Sigmoid colon (tissue), 7 donors: ENCODE data around the gene EFNB1. TPM values are rescaled to one million over a fixed set of nuclear protein-coding genes. Genes with fewer than 3 reads are reported as not detected.
A peak's percentile ranks its signal among the peaks of the same experiment; 100 is the strongest.

ENCODE experiments used
- DNase-seq: peaks from one replicate; pipeline ENCODE4 v3.0.0-alpha.2; 2019
- H3K27ac ChIP-seq, 4 donors: fragments of 200-600 bp; sonication (generic); one replicate each; pipeline ENCODE4 v1.5.1; 2016 to 2019; ENCODE audit warnings: mild to moderate bottlenecking in 1 of 4
- H3K27me3 ChIP-seq, 3 donors: fragments of 200-600 bp; sonication (generic); one replicate each; pipeline ENCODE4 v1.5.1; 2019; ENCODE audit warnings: mild to moderate bottlenecking in 1 of 3
- H3K36me3 ChIP-seq, 4 donors: fragments of 200-600 bp; sonication (generic); one replicate each; pipeline ENCODE4 v1.5.1; 2016 to 2019
- H3K4me1 ChIP-seq, 4 donors: fragments of 200-600 bp; sonication (generic); one replicate each; pipeline ENCODE4 v1.5.1; 2017 to 2019
- H3K4me3 ChIP-seq, 4 donors: fragments of 200-600 bp; sonication (generic); one replicate each; pipeline ENCODE4 v1.5.1; 2017 to 2019; ENCODE audit warnings: mild to moderate bottlenecking in 2 of 4, moderate library complexity in 1 of 4
- H3K9me3 ChIP-seq, 4 donors: fragments of 200-600 bp in 3 of 4; sonication (generic) in 3 of 4; one replicate each; pipeline versions ENCODE4 v1.5.1 to v1.6.1; 2013 to 2019
- EP300 ChIP-seq, 4 donors: sonication (generic); formaldehyde crosslinking; IDR thresholded peaks; one replicate each; pipeline ENCODE4 v1.6.1; 2017; ENCODE audit warnings: antibody characterized with exemption in 4 of 4
- POLR2A ChIP-seq, 2 donors: fragments of 450-650 bp; IDR thresholded peaks; one replicate each; pipeline ENCODE4 v1.6.1; 2016; ENCODE audit warnings: antibody characterized with exemption in 2 of 2, mild to moderate bottlenecking in 2 of 2, moderate library complexity in 2 of 2
- POLR2AphosphoS5 ChIP-seq, 4 donors: sonication (generic); formaldehyde crosslinking; IDR thresholded peaks; one replicate each; pipeline ENCODE4 v1.6.1; 2017; ENCODE audit warnings: antibody characterized with exemption in 4 of 4
- WGBS, 2 donors: extraction: QIAGEN DNeasy Blood & Tissue Kit; methylation state at CpG; one replicate each; pipeline ENCODE4 v1.1.7; 2013; 5-methylcytosine and 5-hydroxymethylcytosine counted together
- intact Hi-C: fragments of 100-400 bp; cut with DNase I; formaldehyde crosslinking; loops from one replicate; pipeline ENCODE4 v1.15.1; 2023
- polyA plus RNA-seq, 3 donors: library from polyadenylated mRNA; stranded (reverse); fragments of 200-250 nt; gene quantifications; one replicate each; pipeline ENCODE4 v1.2.3, GENCODE V29; 2013
- total RNA-seq, 4 donors: library from RNA; depleted of rRNA; stranded (reverse); fragments of >200 nt; gene quantifications; one replicate each; pipeline ENCODE4 v1.1.0, GENCODE V29; 2016
- TF ChIP-seq, protein P1 (sequence below), 4 experiments: fragments of 450-650 bp in 3 of 4; fragments of 200-600 bp in 1 of 4; IDR thresholded peaks; one replicate each; pipeline ENCODE4 v1.5.1; 2016 to 2019; ENCODE audit warnings: antibody characterized with exemption in 4 of 4, mild to moderate bottlenecking in 3 of 4, moderate library complexity in 2 of 4
- donor health status: healthy with polysubstance abuse.
- donor health status: Bipolar disorder and iron deficiency.
- donor health status: healthy.

Gene EFNB1
- total and polyA plus RNA-seq, 7 donors, result 9.5 to 53.2 (median 16.2) TPM

DNA sequence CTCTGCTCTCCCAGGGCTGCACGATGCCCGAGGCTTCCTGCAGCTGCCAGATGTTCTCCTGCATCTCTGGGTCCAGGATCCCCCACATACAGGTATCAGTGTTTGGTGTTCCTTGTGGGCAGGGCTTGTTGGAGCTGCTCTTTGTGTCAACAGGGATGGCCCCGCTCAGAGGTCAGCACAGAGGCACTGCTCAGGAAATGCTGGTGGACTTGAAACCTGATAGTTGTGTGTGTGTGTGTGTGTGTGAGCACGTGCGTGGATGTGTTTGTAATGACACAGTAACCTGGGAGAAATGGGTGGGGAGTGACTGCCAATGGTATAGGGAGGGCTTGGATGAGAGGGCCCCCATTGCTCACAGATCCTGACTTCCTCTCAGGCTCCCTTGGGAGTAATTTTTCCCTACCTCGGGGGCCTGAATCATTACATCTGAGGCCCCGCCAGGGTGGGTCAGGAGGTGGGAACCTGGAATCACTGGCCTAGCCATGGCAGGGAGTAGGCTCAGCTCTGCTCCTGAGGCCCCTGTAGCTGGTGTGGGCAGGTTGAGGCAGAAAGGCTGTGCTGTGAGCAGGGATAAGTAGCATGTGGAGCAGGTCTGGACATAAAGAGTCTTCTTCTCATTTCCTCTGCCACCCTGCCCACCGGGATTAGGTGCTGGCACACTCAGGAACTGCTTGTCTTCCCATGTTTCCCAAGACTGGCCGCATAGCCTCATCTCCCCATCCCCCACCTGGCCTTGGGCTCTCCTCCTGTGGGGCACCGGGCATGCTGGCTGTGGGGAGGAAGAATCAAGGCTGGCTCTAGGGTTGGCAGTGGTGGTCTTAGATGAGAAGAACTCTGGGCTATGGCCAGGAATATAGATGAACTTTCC, 2.5 kb upstream of the EFNB1 start:
- Histone ChIP-seq H3K4me1 (peaks cover 0 to 16% (median 4%) of the 10 kb centered on the region in 4 donors), H3K27me3 (no peaks in the 10 kb centered on the region), H3K9me3 (no peaks in the 10 kb centered on the region), H3K36me3 (no peaks in the 10 kb centered on the region), H3K4me3 (no peak overlapping the region), H3K27ac (no peak overlapping the region)
- WGBS, 2 donors, result 54 to 69% methylated on average over 10 of the region's 10 CpGs
- intact Hi-C loops, result no loop called here
- TF ChIP-seq EP300 (IDR thresholded peaks at IDR 0.05) (no peak), POLR2A (IDR thresholded peaks at IDR 0.05) (no peak), POLR2AphosphoS5 (IDR thresholded peaks at IDR 0.05) (no peak)
- TF ChIP-seq, protein P1, sequence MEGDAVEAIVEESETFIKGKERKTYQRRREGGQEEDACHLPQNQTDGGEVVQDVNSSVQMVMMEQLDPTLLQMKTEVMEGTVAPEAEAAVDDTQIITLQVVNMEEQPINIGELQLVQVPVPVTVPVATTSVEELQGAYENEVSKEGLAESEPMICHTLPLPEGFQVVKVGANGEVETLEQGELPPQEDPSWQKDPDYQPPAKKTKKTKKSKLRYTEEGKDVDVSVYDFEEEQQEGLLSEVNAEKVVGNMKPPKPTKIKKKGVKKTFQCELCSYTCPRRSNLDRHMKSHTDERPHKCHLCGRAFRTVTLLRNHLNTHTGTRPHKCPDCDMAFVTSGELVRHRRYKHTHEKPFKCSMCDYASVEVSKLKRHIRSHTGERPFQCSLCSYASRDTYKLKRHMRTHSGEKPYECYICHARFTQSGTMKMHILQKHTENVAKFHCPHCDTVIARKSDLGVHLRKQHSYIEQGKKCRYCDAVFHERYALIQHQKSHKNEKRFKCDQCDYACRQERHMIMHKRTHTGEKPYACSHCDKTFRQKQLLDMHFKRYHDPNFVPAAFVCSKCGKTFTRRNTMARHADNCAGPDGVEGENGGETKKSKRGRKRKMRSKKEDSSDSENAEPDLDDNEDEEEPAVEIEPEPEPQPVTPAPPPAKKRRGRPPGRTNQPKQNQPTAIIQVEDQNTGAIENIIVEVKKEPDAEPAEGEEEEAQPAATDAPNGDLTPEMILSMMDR (IDR thresholded peaks at IDR 0.05), result no peak
- peak; percentile 52 for DNase-seq

DNA sequence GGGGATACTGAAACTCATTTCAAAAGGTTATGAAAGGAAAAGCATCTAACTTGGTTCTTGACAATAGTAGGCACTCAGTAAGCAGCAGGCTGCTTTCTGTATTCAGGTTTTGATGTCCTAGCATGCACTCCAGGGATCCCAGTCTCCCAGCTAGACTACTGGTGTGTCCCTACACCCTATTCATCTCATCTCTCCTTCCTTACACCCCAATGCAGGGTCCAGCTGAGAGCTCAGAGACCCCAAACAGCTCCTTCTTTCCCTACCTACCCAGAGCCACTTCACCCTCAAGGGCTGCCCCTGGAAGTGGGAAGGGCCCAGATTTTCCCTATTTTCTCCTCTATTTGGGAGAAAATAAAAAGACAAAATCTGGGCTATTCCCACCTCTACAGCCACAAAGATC, 1.6 kb upstream of the EFNB1 start:
- intact Hi-C loops, result no loop called here
- peak; percentile 46 for DNase-seq
- Histone ChIP-seq H3K27ac (no peak overlapping the region), H3K4me3 (no peak overlapping the region), H3K4me1 (peaks cover 0 to 21% (median 7%) of the 10 kb centered on the region in 4 donors), H3K36me3 (no peaks in the 10 kb centered on the region), H3K9me3 (no peaks in the 10 kb centered on the region), H3K27me3 (no peaks in the 10 kb centered on the region)
- TF ChIP-seq POLR2AphosphoS5 (IDR thresholded peaks at IDR 0.05) (no peak), POLR2A (IDR thresholded peaks at IDR 0.05) (no peak), EP300 (IDR thresholded peaks at IDR 0.05) (no peak)

DNA sequence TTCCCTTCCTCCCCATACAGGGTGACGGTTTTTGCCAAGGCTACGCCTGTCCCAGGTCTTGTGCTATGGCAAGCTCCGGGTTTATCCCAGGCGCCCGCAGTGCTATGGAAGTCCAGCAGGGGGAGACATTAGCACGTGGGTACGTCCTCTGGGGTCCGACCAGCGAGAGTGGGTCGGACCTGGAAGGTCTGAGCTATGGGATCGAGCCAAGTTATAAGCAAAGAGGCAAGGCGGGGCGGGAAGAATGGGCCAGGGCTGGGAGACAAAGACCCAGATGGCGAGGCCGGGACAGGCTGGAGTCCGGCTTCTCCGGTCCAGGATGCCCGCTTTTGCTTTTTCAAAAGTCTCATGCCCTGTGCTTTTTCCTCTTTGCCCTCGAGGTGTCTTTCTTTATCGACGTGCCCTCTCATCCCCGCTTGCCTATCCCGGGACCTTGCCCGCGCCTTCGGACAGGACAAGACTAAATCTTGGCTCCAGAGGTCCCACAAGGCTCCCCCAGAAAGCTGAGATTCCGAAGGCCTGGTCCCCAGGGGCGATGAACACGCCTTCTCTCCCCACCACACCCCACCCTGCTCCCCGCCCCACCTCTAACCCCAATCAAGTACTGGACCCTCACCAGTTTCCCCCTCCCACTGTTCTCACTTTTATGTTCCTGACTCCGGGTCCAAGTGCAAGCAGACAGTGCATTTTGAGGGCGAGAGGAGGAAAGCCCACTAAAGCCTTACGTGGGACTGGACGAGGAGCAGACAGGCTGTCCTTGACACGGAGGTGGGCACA, 785 bp upstream of the EFNB1 start:
- no peaks in the 10 kb centered on the region for H3K27me3 ChIP-seq
- H3K27ac ChIP-seq, result peak overlapping the region; percentile 75 to 89 (median 87)
- TF ChIP-seq POLR2AphosphoS5 (IDR thresholded peaks at IDR 0.05) (peak in 3 of 4 donors; percentile 25 to 43 (median 29)), EP300 (IDR thresholded peaks at IDR 0.05) (no peak)
- TF ChIP-seq, protein P1 (IDR thresholded peaks at IDR 0.05), result peak; percentile 70 to 90 (median 84)
- peaks cover 0 to 18% (median 13%) of the 10 kb centered on the region in 4 donors for H3K4me1 ChIP-seq
- no peaks in the 10 kb centered on the region for H3K36me3 ChIP-seq
- DNase-seq, result peak; percentile 93
- H3K9me3 ChIP-seq, result no peaks in the 10 kb centered on the region
- intact Hi-C loops, result loop anchor here (1.0 to 2.0 kb wide), 6 partner anchors 67 to 457 kb away; partner anchors contain the start of gene PJA1
- 3% methylated on average over 35 of the region's 35 CpGs for WGBS, 2 donors
- H3K4me3 ChIP-seq, result peak overlapping the region in 3 of 4 donors; percentile 69 to 77 (median 76)

DNA sequence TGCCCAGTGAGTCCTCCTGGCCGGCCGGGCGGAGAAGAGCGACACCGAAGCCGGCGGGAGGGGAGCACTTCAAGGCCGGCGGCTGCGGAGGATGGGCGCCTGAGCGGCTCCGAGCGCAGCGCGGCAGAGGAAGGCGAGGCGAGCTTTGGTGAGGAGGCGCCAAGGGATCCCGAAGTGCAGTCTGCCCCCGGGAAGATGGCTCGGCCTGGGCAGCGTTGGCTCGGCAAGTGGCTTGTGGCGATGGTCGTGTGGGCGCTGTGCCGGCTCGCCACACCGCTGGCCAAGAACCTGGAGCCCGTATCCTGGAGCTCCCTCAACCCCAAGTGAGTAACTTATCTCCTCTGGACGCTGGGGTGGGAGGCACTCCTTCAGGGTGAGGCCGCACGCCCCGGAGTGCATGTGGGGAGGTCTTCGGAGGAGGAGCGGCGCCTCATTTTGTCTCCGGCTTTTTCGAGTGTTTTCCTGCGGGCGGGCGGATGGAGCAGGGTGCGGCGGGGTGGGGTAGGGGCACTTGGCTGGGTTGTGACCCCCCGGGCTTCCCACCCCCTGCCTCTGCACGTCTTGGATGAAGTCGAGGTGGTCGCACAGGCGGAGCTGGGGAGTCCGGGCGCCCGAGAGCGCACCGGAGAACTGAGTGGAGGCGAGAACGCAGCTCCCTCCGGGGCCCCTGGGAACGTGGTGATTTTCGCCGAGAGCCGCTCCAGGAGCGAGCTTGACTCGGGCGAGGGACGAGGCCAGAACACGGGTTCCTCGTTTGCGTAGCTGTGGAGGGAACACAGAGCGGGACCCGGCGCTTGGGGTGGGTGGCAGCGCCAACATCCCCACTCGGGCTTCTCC, 979 bp downstream of the EFNB1 start:
- peak overlapping the region; percentile 75 to 89 (median 87) for H3K27ac ChIP-seq
- peak; percentile 70 for DNase-seq
- WGBS, 2 donors, result 0 to 1% methylated on average over 74 of the region's 74 CpGs

More for the DNA sequence above, 979 bp downstream of the EFNB1 start:
- intact Hi-C loops, result loop anchor here (2.0 kb wide), 5 partner anchors 65 to 455 kb away; partner anchors contain the start of gene PJA1
- H3K9me3 ChIP-seq, result no peaks in the 10 kb centered on the region
- H3K4me3 ChIP-seq, result peak overlapping the region; percentile 44 to 77 (median 72)
- H3K4me1 ChIP-seq, result peaks cover 0 to 25% (median 13%) of the 10 kb centered on the region in 4 donors
- TF ChIP-seq, protein P1 (IDR thresholded peaks at IDR 0.05), result no peak
- TF ChIP-seq EP300 (IDR thresholded peaks at IDR 0.05) (no peak), POLR2A (IDR thresholded peaks at IDR 0.05) (no peak), POLR2AphosphoS5 (IDR thresholded peaks at IDR 0.05) (no peak)
- no peaks in the 10 kb centered on the region for H3K27me3 ChIP-seq
- H3K36me3 ChIP-seq, result no peaks in the 10 kb centered on the region
